ENCODE data around the gene AGAP1. TPM values are rescaled to one million over a fixed set of nuclear protein-coding genes. Genes with fewer than 3 reads are reported as not detected.

Gene AGAP1
- total RNA-seq, 2 donors from 2014 or later, result 32.8 to 34.7 TPM

DNA sequence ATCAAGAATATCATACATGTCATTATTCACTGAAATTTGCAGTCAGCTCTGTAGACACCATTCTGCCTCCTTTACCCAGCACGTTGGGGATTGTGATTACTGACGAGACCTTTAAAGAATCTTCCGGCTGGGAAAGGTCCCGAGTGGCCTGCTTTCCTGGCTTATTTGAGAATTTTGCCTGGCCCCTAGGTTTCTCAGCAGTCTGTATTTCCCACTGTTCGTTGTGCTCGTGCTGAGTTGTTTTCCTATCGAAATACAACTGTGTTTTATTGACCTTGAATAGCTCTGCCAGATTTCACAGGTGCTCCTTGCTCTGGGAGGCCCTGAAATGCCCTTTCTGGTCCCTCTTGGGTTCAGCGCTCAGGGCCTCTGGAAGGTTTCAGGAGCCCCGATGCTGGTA is 94.9 kb downstream of the AGAP1 start:
- Histone ChIP-seq H3K4me1 (ENCODE audit: control insufficient read depth, insufficient read depth, low read length) (no peaks in the 10 kb centered on the region), H3K27me3 (ENCODE audit: control insufficient read depth, insufficient read depth, low read length, poor library complexity, severe bottlenecking) (no peaks in the 10 kb centered on the region), H3K9me3 (ENCODE audit: control insufficient read depth, low read length) (no peaks in the 10 kb centered on the region), H3K27ac (ENCODE audit: low read depth, low read length) (no peak overlapping the region), H3K9ac (ENCODE audit: extremely low read depth, low read length, poor library complexity, severe bottlenecking) (no peak overlapping the region), H3K36me3 (ENCODE audit: control insufficient read depth, insufficient read depth, low read length) (no peaks in the 10 kb centered on the region), H3K4me3 (ENCODE audit: low read length) (no peak overlapping the region)
- Mint-ChIP-seq H3K4me1 (peaks cover 34% of the 10 kb centered on the region), H3K36me3 (ENCODE audit: low read depth) (no peaks in the 10 kb centered on the region), H3K9me3 (no peaks in the 10 kb centered on the region), H3K27ac (no peak overlapping the region), H3K4me3 (no peak overlapping the region), H3K27me3 (ENCODE audit: insufficient read depth) (no peaks in the 10 kb centered on the region)
- 81 to 87% methylated on average over 7 to 9 of the region's 9 CpGs for WGBS, 2 experiments (ENCODE audit: insufficient coverage in 1 of 2, insufficient read length in 1 of 2)
- TF ChIP-seq, protein P1, sequence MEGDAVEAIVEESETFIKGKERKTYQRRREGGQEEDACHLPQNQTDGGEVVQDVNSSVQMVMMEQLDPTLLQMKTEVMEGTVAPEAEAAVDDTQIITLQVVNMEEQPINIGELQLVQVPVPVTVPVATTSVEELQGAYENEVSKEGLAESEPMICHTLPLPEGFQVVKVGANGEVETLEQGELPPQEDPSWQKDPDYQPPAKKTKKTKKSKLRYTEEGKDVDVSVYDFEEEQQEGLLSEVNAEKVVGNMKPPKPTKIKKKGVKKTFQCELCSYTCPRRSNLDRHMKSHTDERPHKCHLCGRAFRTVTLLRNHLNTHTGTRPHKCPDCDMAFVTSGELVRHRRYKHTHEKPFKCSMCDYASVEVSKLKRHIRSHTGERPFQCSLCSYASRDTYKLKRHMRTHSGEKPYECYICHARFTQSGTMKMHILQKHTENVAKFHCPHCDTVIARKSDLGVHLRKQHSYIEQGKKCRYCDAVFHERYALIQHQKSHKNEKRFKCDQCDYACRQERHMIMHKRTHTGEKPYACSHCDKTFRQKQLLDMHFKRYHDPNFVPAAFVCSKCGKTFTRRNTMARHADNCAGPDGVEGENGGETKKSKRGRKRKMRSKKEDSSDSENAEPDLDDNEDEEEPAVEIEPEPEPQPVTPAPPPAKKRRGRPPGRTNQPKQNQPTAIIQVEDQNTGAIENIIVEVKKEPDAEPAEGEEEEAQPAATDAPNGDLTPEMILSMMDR (conservative IDR thresholded peaks at IDR 0.05), result no peak
- DNase-seq, result no peak

DNA sequence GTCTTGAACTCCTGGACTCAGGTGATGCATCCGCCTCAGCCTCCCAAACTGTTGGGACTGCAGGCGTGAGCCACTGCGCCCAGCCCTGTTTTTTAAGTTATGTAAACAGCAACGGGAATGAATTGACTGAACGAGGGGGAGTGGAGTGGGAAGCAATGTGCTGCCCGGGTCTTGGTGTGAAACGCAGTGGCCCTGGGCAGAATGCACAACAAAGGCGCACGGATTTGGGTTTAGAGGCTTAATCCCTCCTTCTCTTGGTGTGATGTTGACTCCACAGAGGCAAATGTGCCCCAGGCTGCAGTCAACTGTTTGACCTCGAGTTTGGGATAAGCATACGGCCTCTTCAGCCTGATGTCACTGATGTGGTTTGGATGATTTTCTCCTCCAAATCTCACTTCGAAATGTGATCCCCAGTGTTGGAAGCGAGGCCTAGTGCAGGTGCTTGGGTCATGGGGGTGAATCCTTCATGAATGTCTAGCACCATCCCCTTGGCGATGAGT is 97.4 kb downstream of the AGAP1 start:
- H3K4me3 ChIP-seq (ENCODE audit: low read length), result no peak overlapping the region
- WGBS, 2 experiments (ENCODE audit: insufficient coverage in 1 of 2, insufficient read length in 1 of 2), result 93 to 95% methylated on average over 8 to 14 of the region's 14 CpGs
- H3K27ac ChIP-seq (ENCODE audit: low read depth, low read length), result no peak overlapping the region
- no peaks in the 10 kb centered on the region for H3K4me1 ChIP-seq (ENCODE audit: control insufficient read depth, insufficient read depth, low read length)
- no peaks in the 10 kb centered on the region for H3K9me3 ChIP-seq (ENCODE audit: control insufficient read depth, low read length)
- no peak overlapping the region for H3K27ac Mint-ChIP-seq
- H3K27me3 Mint-ChIP-seq (ENCODE audit: insufficient read depth), result no peaks in the 10 kb centered on the region
- TF ChIP-seq, protein P1 (conservative IDR thresholded peaks at IDR 0.05), result no peak
- H3K27me3 ChIP-seq (ENCODE audit: control insufficient read depth, insufficient read depth, low read length, poor library complexity, severe bottlenecking), result no peaks in the 10 kb centered on the region
- H3K4me3 Mint-ChIP-seq, result no peak overlapping the region
- no peak for DNase-seq
- H3K9ac ChIP-seq (ENCODE audit: extremely low read depth, low read length, poor library complexity, severe bottlenecking), result no peak overlapping the region
- no peaks in the 10 kb centered on the region for H3K36me3 ChIP-seq (ENCODE audit: control insufficient read depth, insufficient read depth, low read length)
- no peaks in the 10 kb centered on the region for H3K36me3 Mint-ChIP-seq (ENCODE audit: low read depth)
- peaks cover 18% of the 10 kb centered on the region for H3K4me1 Mint-ChIP-seq
- H3K9me3 Mint-ChIP-seq, result no peaks in the 10 kb centered on the region

DNA sequence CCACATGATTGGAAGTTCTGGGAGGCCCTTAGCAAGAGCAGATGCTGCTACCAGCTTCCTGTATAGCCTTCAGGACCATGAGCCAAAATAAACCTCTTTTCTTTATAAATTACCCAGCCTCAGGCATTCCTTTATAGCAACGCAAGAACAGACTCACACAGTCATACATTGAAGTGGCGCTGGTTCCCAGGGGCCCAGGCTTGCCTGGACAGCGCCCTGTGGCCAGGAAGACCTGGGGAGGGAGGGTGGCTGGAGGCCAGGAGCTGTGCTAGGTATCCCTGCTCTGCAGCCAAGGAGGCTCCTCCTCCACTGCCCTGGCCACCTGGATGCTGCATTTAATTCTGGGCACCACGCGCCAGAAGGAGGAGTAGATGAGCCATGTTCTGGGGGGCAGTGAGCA is 98.1 kb downstream of the AGAP1 start:
- Mint-ChIP-seq H3K27ac (no peak overlapping the region), H3K9me3 (no peaks in the 10 kb centered on the region), H3K4me3 (no peak overlapping the region), H3K4me1 (peaks cover 14% of the 10 kb centered on the region), H3K36me3 (ENCODE audit: low read depth) (no peaks in the 10 kb centered on the region), H3K27me3 (ENCODE audit: insufficient read depth) (no peaks in the 10 kb centered on the region)
- Histone ChIP-seq H3K9me3 (ENCODE audit: control insufficient read depth, low read length) (no peaks in the 10 kb centered on the region), H3K27me3 (ENCODE audit: control insufficient read depth, insufficient read depth, low read length, poor library complexity, severe bottlenecking) (no peaks in the 10 kb centered on the region), H3K27ac (ENCODE audit: low read depth, low read length) (no peak overlapping the region), H3K9ac (ENCODE audit: extremely low read depth, low read length, poor library complexity, severe bottlenecking) (no peak overlapping the region), H3K36me3 (ENCODE audit: control insufficient read depth, insufficient read depth, low read length) (no peaks in the 10 kb centered on the region), H3K4me1 (ENCODE audit: control insufficient read depth, insufficient read depth, low read length) (no peaks in the 10 kb centered on the region), H3K4me3 (ENCODE audit: low read length) (no peak overlapping the region)
- TF ChIP-seq, protein P1 (conservative IDR thresholded peaks at IDR 0.05), result no peak
- 93 to 100% methylated on average over 2 to 5 of the region's 5 CpGs for WGBS, 2 experiments (ENCODE audit: insufficient coverage in 1 of 2, insufficient read length in 1 of 2)
- DNase-seq, result no peak

Data from endodermal cell (in vitro differentiated cells).